Epidermal melanocyte (primary cell): ENCODE data around the gene PGLYRP1.

Source experiments
- DNase-seq: peaks from one replicate; pipeline ENCODE4 v3.0.0; 2011; ENCODE audit warnings: low spot score; ENCODE audit not compliant: insufficient read length

Gene PGLYRP1

GRCh38 chr19:46002678-46003275 lies 20.1 kb downstream of the PGLYRP1 start:
- no peak for DNase-seq

GRCh38 chr19:46000491-46001246 lies 22.2 kb downstream of the PGLYRP1 start:
- DNase-seq = no peak

GRCh38 chr19:45999653-46000121 lies 23.2 kb downstream of the PGLYRP1 start:
- no peak for DNase-seq

GRCh38 chr19:45998834-45999233 lies 24.0 kb downstream of the PGLYRP1 start:
- DNase-seq = no peak

- no peak for DNase-seq
Observed at GRCh38 chr19:45996933-45997332, 25.9 kb downstream of the PGLYRP1 start.

GRCh38 chr19:45995715-45996385 lies 27.0 kb downstream of the PGLYRP1 start:
- no peak for DNase-seq

GRCh38 chr19:45994998-45995714 lies 27.7 kb downstream of the PGLYRP1 start, which contains the start of gene CCDC61:
CCDC61 (plus strand) TSS chr19:45995467; CDS start chr19:46003019, 7,552 bp downstream.
- peak; percentile 96 for DNase-seq

- DNase-seq = no peak
Observed at GRCh38 chr19:45994456-45994997, 28.3 kb downstream of the PGLYRP1 start.

- no peak for DNase-seq
Observed at GRCh38 chr19:45990113-45990728, 32.6 kb downstream of the PGLYRP1 start.

GRCh38 chr19:45985321-45985720 lies 37.5 kb downstream of the PGLYRP1 start:
- no peak for DNase-seq

GRCh38 chr19:45981350-45981749 lies 41.5 kb downstream of the PGLYRP1 start:
- DNase-seq = no peak

GRCh38 chr19:45978156-45978555 lies 44.7 kb downstream of the PGLYRP1 start:
- DNase-seq = no peak

- DNase-seq = no peak
Observed at GRCh38 chr19:45976178-45976577, 46.7 kb downstream of the PGLYRP1 start.

GRCh38 chr19:45975306-45976070 lies 47.4 kb downstream of the PGLYRP1 start:
- DNase-seq = no peak

- no peak for DNase-seq
Observed at GRCh38 chr19:45973553-45974338, 49.1 kb downstream of the PGLYRP1 start, which contains the start of gene NOVA2. NOVA2 (minus strand) TSS chr19:45973865; CDS start chr19:45973351, 514 bp downstream.

- DNase-seq = no peak
Observed at GRCh38 chr19:45972947-45973540, 49.8 kb downstream of the PGLYRP1 start.

GRCh38 chr19:45972081-45972946 lies 50.5 kb downstream of the PGLYRP1 start:
- no peak for DNase-seq
